Measurements from ENCODE around the gene LMAN1L. TPM values are rescaled to one million over a fixed set of nuclear protein-coding genes. Genes with fewer than 3 reads are reported as not detected.
A peak's percentile ranks its signal among the peaks of the same experiment; 100 is the strongest.

Gene LMAN1L
- total RNA-seq, 1 experiment from 2014 or later = not detected

GRCh38 chr15:74820056-74820455 lies 7.4 kb downstream of the LMAN1L start:
- Histone ChIP-seq H3K4me1 (ENCODE audit: insufficient read depth, low read length) (no peaks in the 10 kb centered on the region), H2AFZ (ENCODE audit: low read length) (no peak overlapping the region), H3K9me3 (ENCODE audit: control insufficient read depth, low read depth, low read length) (no peaks in the 10 kb centered on the region), H3K27ac (ENCODE audit: insufficient read length, low read depth, low read length) (no peak overlapping the region), H3K23me2 (ENCODE audit: insufficient read length, low read depth, low read length, poor library complexity, severe bottlenecking) (no peaks in the 10 kb centered on the region), H4K8ac (replicated peaks; ENCODE audit: insufficient read length, low read depth, low read length) (no peak overlapping the region), H3K4me2 (ENCODE audit: insufficient read depth, insufficient read length, low read length) (no peak overlapping the region), H4K91ac (ENCODE audit: insufficient read length, low read depth, low read length) (no peak overlapping the region), H2BK15ac (ENCODE audit: low read depth, low read length) (no peak overlapping the region), H4K5ac (ENCODE audit: insufficient read length, low read depth, low read length) (no peak overlapping the region), H3K9ac (ENCODE audit: extremely low read depth, insufficient read length, low read length) (no peak overlapping the region), H3K18ac (ENCODE audit: insufficient read length, low read depth, low read length) (no peak overlapping the region), H3K27me3 (ENCODE audit: insufficient read depth, low read length) (no peaks in the 10 kb centered on the region; the same call in 1 of the 2 replicates), H3T11ph (ENCODE audit: low read length) (no peak overlapping the region), H2BK5ac (ENCODE audit: insufficient read length, low read length) (no peak overlapping the region), H3K23ac (ENCODE audit: insufficient read length, low read depth, low read length) (no peak overlapping the region), H2BK20ac (ENCODE audit: low read depth, low read length, poor library complexity, severe bottlenecking) (no peak overlapping the region), H3K4ac (ENCODE audit: low read depth, low read length) (no peak overlapping the region), H2BK120ac (ENCODE audit: low read depth, low read length, poor library complexity, severe bottlenecking) (no peak overlapping the region), H3K79me2 (ENCODE audit: insufficient read depth, low read length) (no peaks in the 10 kb centered on the region), H3K56ac (ENCODE audit: insufficient read length, low read depth, low read length) (no peak overlapping the region), H2BK12ac (ENCODE audit: insufficient read length, low read depth, low read length) (no peak overlapping the region), H2AK5ac (ENCODE audit: insufficient read length, low read length) (no peak overlapping the region), H3K79me1 (ENCODE audit: insufficient read depth, low read depth, low read length, poor library complexity, severe bottlenecking) (no peaks in the 10 kb centered on the region), H3K14ac (ENCODE audit: insufficient read depth, low read length) (no peak overlapping the region; the same call in 1 of the 2 replicates), H4K20me1 (ENCODE audit: control insufficient read depth, insufficient read depth, insufficient read length) (no peaks in the 10 kb centered on the region)
- H3K27me3 Mint-ChIP-seq (ENCODE audit: low read depth) = peaks cover 28% of the 10 kb centered on the region
- no CpG with 5 or more reads among the region's 5 CpGs for WGBS (ENCODE audit: extremely low coverage, insufficient read length, low lambda C conversion rate)
- TF ChIP-seq, protein P1, sequence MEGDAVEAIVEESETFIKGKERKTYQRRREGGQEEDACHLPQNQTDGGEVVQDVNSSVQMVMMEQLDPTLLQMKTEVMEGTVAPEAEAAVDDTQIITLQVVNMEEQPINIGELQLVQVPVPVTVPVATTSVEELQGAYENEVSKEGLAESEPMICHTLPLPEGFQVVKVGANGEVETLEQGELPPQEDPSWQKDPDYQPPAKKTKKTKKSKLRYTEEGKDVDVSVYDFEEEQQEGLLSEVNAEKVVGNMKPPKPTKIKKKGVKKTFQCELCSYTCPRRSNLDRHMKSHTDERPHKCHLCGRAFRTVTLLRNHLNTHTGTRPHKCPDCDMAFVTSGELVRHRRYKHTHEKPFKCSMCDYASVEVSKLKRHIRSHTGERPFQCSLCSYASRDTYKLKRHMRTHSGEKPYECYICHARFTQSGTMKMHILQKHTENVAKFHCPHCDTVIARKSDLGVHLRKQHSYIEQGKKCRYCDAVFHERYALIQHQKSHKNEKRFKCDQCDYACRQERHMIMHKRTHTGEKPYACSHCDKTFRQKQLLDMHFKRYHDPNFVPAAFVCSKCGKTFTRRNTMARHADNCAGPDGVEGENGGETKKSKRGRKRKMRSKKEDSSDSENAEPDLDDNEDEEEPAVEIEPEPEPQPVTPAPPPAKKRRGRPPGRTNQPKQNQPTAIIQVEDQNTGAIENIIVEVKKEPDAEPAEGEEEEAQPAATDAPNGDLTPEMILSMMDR (conservative IDR thresholded peaks at IDR 0.05) = no peak
- H3K4me3 Mint-ChIP-seq = peak overlapping the region in 1 of 2 experiments; percentile 38; a peak in 1 of 5 replicates
- peak overlapping the region in 1 of 3 experiments; percentile 56; a peak in 1 of 7 replicates for H3K27ac Mint-ChIP-seq
- H3K9me3 Mint-ChIP-seq = no peaks in the 10 kb centered on the region; a peak in 1 of 5 replicates
- H3K36me3 Mint-ChIP-seq (ENCODE audit: insufficient read depth in 1 of 3, low read depth in 3 of 3) = no peaks in the 10 kb centered on the region
- H3K4me1 Mint-ChIP-seq = peaks cover 17 to 45% of the 10 kb centered on the region in 2 experiments
- DNase-seq = no peak

Data from H9 (cell line).